ENCODE measurements around the gene HRH3. TPM values are rescaled to one million over a fixed set of nuclear protein-coding genes. Genes with fewer than 3 reads are reported as not detected.

HRH3 gene
- total RNA-seq, 1 donor from 2014 or later = not detected

DNA sequence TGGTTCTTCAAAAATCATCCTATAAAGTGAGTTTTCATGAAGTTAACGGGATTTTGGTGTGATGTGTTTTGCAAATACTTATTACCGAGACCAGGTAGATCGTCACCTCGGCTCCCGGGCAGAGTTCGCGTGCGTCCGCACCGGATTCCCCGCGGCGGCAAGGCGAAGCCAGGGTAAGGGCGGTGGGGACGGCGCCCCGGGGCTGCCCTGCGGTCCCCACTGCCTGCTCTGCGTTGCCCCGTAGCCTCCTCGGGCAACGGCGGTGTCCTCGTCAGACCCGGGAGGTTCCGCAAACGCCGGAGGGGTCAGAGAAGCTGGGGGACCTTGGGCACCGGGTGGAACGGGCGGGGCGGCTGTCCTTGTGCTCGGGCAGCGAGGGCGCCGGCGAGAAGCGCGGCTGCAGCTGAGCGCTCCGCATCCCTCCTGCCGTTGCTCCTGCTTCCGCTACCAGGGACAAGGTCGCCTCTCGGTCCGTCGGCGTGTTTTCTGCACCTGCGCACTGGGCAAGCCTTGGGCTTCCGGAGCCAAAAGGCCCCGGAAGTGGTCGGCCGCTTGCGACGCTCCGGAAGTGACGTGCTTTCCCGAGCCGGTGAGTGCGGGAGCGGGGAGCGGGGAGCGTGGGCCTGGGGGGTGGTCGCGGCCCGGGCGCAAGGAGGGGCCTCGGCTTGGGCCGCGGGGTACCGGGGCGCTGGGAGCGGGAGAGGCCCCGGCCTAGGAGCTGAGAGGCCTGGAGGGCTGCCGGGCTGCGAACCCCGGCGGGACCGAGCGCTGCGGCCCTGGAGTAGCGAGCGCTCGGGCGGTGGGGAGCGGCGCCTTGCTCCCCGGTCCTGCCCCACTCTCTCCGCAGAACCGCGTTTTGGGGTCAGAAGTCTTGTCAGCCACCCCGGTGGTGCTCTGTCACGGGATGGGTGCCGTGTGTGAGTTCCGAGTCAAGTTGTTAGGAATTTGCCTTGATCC, 37.3 kb downstream of the HRH3 start, which contains the start of gene MTG2:
Gene MTG2 (plus strand): TSS at position 560 of the 957 bp plus-strand sequence. CDS start 10,393 bp downstream, outside the sequence.
- TF ChIP-seq, protein P1, sequence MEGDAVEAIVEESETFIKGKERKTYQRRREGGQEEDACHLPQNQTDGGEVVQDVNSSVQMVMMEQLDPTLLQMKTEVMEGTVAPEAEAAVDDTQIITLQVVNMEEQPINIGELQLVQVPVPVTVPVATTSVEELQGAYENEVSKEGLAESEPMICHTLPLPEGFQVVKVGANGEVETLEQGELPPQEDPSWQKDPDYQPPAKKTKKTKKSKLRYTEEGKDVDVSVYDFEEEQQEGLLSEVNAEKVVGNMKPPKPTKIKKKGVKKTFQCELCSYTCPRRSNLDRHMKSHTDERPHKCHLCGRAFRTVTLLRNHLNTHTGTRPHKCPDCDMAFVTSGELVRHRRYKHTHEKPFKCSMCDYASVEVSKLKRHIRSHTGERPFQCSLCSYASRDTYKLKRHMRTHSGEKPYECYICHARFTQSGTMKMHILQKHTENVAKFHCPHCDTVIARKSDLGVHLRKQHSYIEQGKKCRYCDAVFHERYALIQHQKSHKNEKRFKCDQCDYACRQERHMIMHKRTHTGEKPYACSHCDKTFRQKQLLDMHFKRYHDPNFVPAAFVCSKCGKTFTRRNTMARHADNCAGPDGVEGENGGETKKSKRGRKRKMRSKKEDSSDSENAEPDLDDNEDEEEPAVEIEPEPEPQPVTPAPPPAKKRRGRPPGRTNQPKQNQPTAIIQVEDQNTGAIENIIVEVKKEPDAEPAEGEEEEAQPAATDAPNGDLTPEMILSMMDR (IDR thresholded peaks at IDR 0.05) = no peak
- H3K27ac Mint-ChIP-seq (ENCODE audit: unreplicated experiment) = peak within 1 kb of the TSS; percentile 86
- H3K9me3 Mint-ChIP-seq (ENCODE audit: unreplicated experiment) = no peaks in the 10 kb centered on the region
- peaks cover 4% of the 10 kb centered on the region for H3K36me3 Mint-ChIP-seq (ENCODE audit: unreplicated experiment)
- peak; percentile 97 for DNase-seq (ENCODE audit: extremely low spot score, unreplicated experiment)
- no peaks in the 10 kb centered on the region for H3K27me3 Mint-ChIP-seq (ENCODE audit: unreplicated experiment)
- H3K4me3 Mint-ChIP-seq (ENCODE audit: unreplicated experiment) = peak within 1 kb of the TSS; percentile 85
- peaks cover 33% of the 10 kb centered on the region for H3K4me1 Mint-ChIP-seq (ENCODE audit: unreplicated experiment)

DNA sequence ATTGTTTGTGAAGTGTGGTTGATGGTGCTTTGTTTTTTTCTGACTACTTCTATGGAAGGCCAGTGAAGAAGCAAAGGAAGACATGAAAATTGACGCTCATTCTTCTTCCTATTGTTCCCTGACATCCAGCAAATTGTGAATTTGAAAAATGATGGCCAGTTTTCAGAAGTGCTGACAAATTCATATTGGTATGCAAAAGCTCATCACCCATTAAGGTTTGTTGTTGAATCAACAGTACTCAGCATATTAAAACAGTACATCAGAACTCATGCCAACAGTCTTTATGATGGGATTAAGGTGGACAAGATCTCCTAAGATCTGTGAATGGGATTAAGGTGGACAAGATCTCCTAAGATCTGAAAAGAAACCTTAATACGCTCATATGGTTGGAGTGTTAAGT, 38.3 kb downstream of the HRH3 start:
- peaks cover 24% of the 10 kb centered on the region for H3K4me1 Mint-ChIP-seq (ENCODE audit: unreplicated experiment)
- peak overlapping the region; percentile 85 for H3K4me3 Mint-ChIP-seq (ENCODE audit: unreplicated experiment)
- H3K27me3 Mint-ChIP-seq (ENCODE audit: unreplicated experiment) = no peaks in the 10 kb centered on the region
- TF ChIP-seq, protein P1 (IDR thresholded peaks at IDR 0.05) = no peak
- H3K9me3 Mint-ChIP-seq (ENCODE audit: unreplicated experiment) = no peaks in the 10 kb centered on the region
- peak overlapping the region; percentile 86 for H3K27ac Mint-ChIP-seq (ENCODE audit: unreplicated experiment)
- H3K36me3 Mint-ChIP-seq (ENCODE audit: unreplicated experiment) = peaks cover 4% of the 10 kb centered on the region
- no peak for DNase-seq (ENCODE audit: extremely low spot score, unreplicated experiment)

DNA sequence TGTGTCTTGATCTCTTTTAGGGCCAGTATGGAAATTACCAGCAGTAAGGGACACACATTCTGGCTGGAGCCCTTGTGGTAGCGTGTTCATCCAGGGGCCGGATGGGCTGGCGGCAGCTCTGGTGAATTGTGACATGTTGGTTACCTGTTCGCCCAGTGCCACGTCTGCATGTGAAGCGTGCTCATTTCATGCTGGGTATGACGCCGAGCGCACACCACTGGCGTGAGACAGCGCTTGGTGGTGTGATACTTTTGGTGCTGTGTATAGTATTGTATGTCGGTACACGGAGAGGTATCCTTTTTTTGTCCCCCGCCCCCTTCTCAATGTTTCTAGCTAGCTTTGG, 40.9 kb downstream of the HRH3 start:
- Mint-ChIP-seq H3K4me3 (ENCODE audit: unreplicated experiment) (no peak overlapping the region), H3K27me3 (ENCODE audit: unreplicated experiment) (no peaks in the 10 kb centered on the region), H3K36me3 (ENCODE audit: unreplicated experiment) (peaks cover 15% of the 10 kb centered on the region), H3K4me1 (ENCODE audit: unreplicated experiment) (peaks cover 16% of the 10 kb centered on the region), H3K27ac (ENCODE audit: unreplicated experiment) (no peak overlapping the region), H3K9me3 (ENCODE audit: unreplicated experiment) (no peaks in the 10 kb centered on the region)
- no peak for DNase-seq (ENCODE audit: extremely low spot score, unreplicated experiment)
- TF ChIP-seq, protein P1 (IDR thresholded peaks at IDR 0.05) = no peak

DNA sequence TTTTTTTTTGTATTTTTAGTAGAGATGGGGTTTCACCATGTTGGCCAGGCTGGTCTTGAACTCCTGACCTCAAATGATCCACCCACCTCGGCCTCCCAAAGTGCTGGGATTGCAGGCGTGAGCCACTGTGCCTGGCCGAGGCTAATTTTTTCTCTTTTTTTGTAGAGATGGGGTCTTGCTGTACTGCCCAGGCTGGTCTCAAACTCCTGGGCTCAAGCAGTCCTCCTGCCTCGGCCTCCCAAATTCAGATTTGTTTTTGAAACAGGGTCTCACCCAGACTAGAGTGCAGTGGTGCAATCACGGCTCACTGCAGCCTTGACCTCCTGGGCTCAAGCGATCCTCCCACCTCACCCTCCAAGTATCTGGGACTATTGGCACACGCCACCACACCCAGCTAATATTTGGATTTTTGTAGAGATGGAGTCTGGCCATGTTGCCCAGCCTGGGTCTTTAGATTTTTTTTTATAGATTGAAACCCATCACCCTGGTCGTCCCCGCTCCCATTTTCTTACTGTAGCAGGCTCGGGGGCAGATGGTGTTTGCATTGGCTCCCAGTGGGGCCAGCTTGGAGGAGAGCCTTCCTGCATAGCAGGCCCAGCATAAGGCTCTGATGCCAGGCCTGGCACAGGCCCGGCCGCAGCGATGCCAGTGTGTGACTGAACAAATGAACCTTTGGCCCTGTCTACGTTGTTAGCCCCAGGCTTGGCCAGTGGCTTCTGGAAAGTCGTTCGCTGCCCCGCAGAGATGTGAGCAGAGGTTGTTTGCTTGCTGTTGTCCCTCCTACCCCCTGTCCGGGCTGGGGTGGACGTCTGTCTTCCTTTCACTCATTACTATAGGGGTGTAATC, 41.5 kb downstream of the HRH3 start:
- TF ChIP-seq, protein P1 (IDR thresholded peaks at IDR 0.05) = no peak
- H3K4me1 Mint-ChIP-seq (ENCODE audit: unreplicated experiment) = peaks cover 10% of the 10 kb centered on the region
- peaks cover 18% of the 10 kb centered on the region for H3K36me3 Mint-ChIP-seq (ENCODE audit: unreplicated experiment)
- no peaks in the 10 kb centered on the region for H3K27me3 Mint-ChIP-seq (ENCODE audit: unreplicated experiment)
- no peak overlapping the region for H3K4me3 Mint-ChIP-seq (ENCODE audit: unreplicated experiment)
- no peak overlapping the region for H3K27ac Mint-ChIP-seq (ENCODE audit: unreplicated experiment)
- DNase-seq (ENCODE audit: extremely low spot score, unreplicated experiment) = no peak
- no peaks in the 10 kb centered on the region for H3K9me3 Mint-ChIP-seq (ENCODE audit: unreplicated experiment)
